Stimulated activated CD4-positive, alpha-beta T cell treated with anti-CD3 and anti-CD28 coated beads, Interleukin-12 subunit alpha, Interleukin-12 subunit beta, amount 100 ng/mL, for 48 hours (primary cell): ENCODE data around the gene ZNF747.
A peak's percentile ranks its signal among the peaks of the same experiment; 100 is the strongest.
"Not testable (repeated sequence)": the region's sequence is repeated elsewhere in the genome, so short reads cannot be mapped to it uniquely, and the experiment has no call there.

ENCODE experiments used
- DNase-seq, 3 donors: peaks; one replicate each; pipeline ENCODE4 v3.0.0-alpha.2; 2020; ENCODE audit warnings: low read depth in 2 of 3, low spot score in 1 of 3

Gene ZNF747

GRCh38 chr16:30535106-30535776 is 583 bp upstream of the ZNF747 start:
- DNase-seq: peak in 1 of 3 donors; percentile 44

- no peak for DNase-seq
Observed at GRCh38 chr16:30533748-30534367, 800 bp downstream of the ZNF747 start.

DNA sequence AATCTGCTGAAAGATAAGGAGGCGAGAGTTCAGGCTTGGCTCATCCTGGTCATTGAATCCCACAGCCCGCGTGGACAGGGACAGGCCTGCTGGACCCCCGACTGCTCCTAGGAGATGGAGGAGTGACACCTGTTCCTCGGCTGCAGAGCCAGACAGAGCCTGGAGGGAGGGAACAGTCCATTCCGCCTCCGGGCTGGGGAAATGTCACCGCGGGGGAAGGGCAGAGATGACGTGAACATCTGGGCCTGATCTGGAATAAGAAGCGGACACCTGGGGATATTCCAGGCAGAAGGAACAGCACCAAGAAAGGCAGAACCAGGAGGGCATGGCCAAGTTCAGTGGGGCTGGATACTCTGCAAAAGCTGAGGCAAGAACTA is 1.5 kb downstream of the ZNF747 start:
- DNase-seq: no peak

DNA sequence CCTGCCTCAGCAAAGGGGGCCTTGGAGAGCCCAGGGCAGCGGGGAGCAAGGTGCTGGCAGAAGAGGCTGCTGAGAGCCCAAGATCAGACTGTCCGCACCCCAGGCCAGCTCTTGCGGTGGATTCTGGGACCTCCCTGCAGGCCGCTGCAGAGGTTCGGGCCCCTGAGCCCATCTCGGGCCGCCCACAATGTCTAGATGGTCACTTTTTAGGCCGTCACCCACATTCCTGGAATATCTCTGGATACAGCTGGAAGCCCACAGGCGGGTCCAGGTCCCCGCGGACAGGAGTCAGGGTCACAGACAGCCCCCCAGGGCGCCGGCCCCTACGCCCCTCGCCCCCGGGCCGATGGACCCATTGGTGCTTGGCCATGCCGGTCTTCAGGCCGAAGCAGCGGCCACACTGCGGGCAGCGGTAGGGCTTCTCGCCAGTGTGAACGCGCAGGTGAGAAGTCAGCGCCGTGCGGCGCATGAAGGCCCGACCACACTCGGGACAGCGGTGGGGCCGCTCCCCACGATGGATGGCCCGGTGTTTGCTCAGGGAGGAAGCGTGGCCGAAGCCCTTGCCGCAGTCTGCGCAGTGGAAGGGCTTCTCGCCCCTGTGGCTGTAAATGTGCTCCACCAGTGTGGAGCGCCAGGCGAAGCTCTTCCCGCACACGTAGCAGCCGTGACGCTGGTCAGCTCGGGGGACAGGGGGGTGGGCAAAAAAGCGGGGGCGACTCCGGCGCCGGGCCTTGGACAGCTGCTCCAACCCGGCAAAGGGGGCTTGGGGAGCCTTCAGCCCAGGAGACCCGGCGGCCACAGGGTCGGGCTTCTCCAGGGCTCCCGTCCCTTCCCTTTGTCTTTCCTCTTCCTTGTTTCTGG is 2.1 kb downstream of the ZNF747 start:
- DNase-seq: no peak

DNA sequence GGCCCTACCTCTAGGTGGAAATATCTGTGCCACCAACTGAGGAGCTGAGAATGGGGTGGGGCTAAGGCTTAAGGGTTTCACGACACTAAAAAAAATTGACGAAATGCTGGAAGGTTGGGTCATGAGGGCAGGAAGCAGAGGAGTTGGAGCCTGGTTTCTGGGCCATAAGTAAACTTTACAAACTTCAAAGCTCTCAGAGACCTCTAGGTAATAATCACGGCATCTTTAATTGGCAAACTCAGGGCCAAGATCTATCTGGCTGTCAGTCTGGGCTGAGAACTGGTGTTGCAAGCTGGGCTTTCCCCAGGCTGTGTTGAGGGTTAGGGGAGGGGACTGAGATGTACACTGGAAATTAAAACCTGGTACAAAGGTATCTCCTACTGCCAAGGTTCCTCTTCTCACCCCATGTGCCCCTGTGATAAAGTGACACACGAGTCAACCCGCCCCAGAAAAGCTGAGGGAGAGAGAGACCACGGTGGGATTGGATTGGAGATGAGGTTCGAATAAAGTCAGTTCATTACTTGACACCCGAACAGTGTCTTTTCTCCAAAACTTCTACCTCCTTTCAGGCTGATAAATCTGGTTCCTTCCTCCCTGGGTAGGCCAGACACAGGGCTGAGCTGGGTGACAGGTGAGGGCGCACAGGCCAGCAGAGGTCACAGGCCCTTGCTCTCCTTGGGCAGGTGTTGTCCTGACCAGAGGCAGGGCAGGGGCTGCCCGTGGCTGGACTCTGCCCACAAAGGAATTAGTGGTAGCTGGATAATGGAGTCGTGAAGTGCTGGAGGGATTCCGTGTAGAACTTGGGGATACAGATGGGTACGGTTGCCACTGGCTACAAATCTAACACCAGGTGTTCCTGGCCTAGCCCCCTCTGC is 4.3 kb downstream of the ZNF747 start:
- DNase-seq: no peak

GRCh38 chr16:30528799-30529457 is 5.7 kb downstream of the ZNF747 start:
- DNase-seq: no peak

- no peak for DNase-seq
Observed at GRCh38 chr16:30527635-30528178, 7.0 kb downstream of the ZNF747 start.

DNA sequence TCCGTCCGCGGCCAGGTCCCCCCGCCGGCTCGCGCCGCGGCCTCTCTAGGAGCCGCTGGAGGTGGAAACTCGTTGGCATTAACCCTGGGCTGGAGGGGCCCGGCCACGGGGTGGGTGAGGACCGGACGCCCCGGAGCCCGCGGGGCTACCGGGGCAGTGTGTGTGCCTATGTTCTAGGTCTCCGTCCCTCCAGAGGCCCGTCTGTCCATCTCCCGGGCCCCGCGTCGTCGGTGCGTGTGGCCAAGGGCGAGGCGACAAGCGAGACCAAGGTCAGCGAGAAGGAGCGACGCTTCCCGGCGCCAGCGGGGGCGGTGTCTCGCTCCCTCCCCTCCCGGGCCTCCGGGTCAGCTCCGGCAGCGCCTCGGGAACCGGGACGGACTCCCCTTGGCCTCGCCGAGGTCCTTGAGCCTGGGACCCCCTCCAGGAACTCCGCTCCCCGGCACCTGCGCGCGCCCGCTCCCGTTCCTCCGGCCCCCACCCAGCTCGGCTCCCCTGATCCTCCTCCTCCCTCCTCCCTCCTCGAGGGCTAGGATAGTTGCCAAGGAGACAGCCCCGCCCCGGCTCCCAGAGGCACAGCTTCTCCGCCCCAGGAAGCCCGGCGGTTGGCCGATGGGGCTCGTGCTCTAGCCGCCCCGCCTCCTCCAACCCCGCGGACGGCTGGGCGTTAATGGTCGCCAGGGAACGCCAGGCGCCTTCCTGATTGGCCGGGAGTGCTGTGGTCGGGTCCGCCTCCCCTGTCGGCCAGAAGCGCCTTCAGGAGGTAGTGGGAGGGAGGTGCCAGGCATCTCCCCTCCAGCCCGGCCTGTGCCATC is 7.6 kb downstream of the ZNF747 start:
- DNase-seq: peak; percentile 89 to 98 (median 94)

DNA sequence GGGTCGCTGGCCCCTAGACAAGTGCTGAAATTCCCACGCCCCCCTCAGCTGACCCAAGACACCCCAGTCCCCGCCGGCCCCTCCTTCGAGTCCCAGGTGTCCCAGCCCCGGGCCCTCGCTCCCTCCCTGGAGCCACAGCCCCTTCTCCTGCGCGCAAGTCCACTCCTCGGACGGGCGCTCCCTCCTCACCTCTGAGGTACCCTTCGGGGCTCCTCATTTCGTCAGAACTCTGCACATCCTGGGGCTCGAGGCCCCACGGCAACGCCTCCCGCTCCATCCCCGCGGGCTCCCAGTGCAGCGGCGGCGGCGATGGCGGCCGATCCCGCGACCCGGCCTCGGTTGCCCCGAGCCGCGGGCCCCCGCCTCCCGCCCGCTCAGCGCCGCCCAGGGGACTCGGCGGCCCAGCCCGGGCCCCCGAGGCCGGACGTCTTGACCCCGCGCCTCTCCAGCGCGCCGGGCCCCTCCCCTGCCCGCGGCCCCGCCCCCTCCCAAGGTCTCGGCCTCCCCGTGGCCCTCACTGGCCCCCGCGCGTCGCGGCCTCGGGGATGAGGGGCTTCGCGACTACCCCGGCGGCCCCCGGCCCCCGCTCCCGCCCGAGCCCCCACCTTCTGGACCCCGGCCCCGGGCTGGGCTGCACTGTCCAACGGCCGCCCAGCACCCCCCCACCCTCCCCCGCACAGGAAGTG is 8.4 kb downstream of the ZNF747 start, which contains the start of gene ZNF768:
Gene ZNF768, minus strand, starts transcription at position 430 of the 686 bp plus-strand sequence. Its CDS starts 153 bp downstream, at position 277.
- DNase-seq: peak in 1 of 3 donors; percentile 20

- DNase-seq: no peak
Observed at GRCh38 chr16:30525844-30526136, 8.9 kb downstream of the ZNF747 start.

GRCh38 chr16:30524575-30525568 is 9.8 kb downstream of the ZNF747 start:
- no peak for DNase-seq

GRCh38 chr16:30523768-30524574 is 10.7 kb downstream of the ZNF747 start:
- DNase-seq: no peak

- not testable (repeated sequence) for DNase-seq
Observed at GRCh38 chr16:30522702-30523463, 11.8 kb downstream of the ZNF747 start.

- no peak for DNase-seq
Observed at GRCh38 chr16:30521873-30522641, 12.6 kb downstream of the ZNF747 start.

DNA sequence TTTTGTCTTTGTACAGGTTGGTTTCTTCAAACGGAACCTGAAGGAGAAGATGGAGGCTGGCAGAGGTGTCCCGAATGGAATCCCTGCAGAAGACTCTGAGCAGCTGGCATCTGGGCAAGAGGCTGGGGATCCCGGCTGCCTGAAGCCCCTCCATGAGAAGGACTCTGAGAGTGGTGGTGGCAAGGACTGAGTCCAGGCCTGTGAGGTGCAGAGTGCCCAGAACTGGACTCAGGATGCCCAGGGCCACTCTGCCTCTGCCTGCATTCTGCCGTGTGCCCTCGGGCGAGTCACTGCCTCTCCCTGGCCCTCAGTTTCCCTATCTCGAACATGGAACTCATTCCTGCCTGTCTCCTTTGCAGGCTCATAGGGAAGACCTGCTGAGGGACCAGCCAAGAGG is 13.2 kb downstream of the ZNF747 start:
- DNase-seq: no peak
